Brain microvascular endothelial cell (primary cell): ENCODE data around the gene MOB3A.

Experiments used
- DNase-seq: peaks from one replicate; pipeline ENCODE4 v3.0.0-alpha.2; 2020
- H3K27ac ChIP-seq: fragments of 250-450 bp; sonication (Bioruptor Pico); 2 replicates; pipeline ENCODE4 v1.5.1; 2020; ENCODE audit warnings: mild to moderate bottlenecking, moderate library complexity
- H3K27me3 ChIP-seq: fragments of 250-450 bp; sonication (Bioruptor Pico); replicated peaks from 2 replicates; pipeline ENCODE4 v1.5.1; 2020; ENCODE audit warnings: mild to moderate bottlenecking
- H3K36me3 ChIP-seq: fragments of 250-450 bp; sonication (Bioruptor Pico); replicated peaks from 2 replicates; pipeline ENCODE4 v1.5.1; 2020; ENCODE audit warnings: mild to moderate bottlenecking
- H3K4me3 ChIP-seq: 2 replicates; pipeline ENCODE4 v1.5.1; 2011; ENCODE audit warnings: low read depth, mild to moderate bottlenecking, control low read depth, low read length, moderate library complexity
- CTCF ChIP-seq: IDR thresholded peaks from 2 replicates; pipeline ENCODE4 v1.5.1; 2011; ENCODE audit warnings: low read depth, mild to moderate bottlenecking, moderate library complexity, low read length, control low read depth, inconsistent platforms; ENCODE audit errors: missing control alignments
- in situ Hi-C: cut with HindIII; loops from 2 replicates; pipeline ENCODE4 v1.10.0; 2017; ENCODE audit warnings: low sequenced_read_pairs, low pct_ligation_motif_present

The MOB3A gene

GRCh38 chr19:2096034-2096479, at the start of gene MOB3A:
TSS of gene MOB3A (minus strand) at chr19:2096326. CDS start at chr19:2078560, 17,766 bp downstream.
- Histone ChIP-seq H3K4me3 (peak within 1 kb of the TSS; percentile 74), H3K27ac (peak within 1 kb of the TSS; percentile 87), H3K36me3 (peaks cover 16% of the 10 kb centered on the region), H3K27me3 (no peaks in the 10 kb centered on the region)
- peak; percentile 63 for TF ChIP-seq CTCF
- DNase-seq = peak; percentile 79
- in situ Hi-C loops = no loop called here

- Histone ChIP-seq H3K4me3 (no peak overlapping the region), H3K27ac (no peak overlapping the region), H3K36me3 (peaks cover 7% of the 10 kb centered on the region), H3K27me3 (no peaks in the 10 kb centered on the region)
- DNase-seq = no peak
- in situ Hi-C loops = no loop called here
- TF ChIP-seq CTCF = no peak
Measured at GRCh38 chr19:2145831-2146241, 49.7 kb upstream of the MOB3A start.

GRCh38 chr19:2144190-2144589, 48.1 kb upstream of the MOB3A start:
- H3K27ac ChIP-seq = no peak overlapping the region
- in situ Hi-C loops = no loop called here
- no peak overlapping the region for H3K4me3 ChIP-seq
- no peaks in the 10 kb centered on the region for H3K27me3 ChIP-seq
- no peak for DNase-seq
- no peak for TF ChIP-seq CTCF
- H3K36me3 ChIP-seq = peaks cover 13% of the 10 kb centered on the region

GRCh38 chr19:2142173-2142829, 46.2 kb upstream of the MOB3A start:
- no peak for TF ChIP-seq CTCF
- H3K36me3 ChIP-seq = peaks cover 27% of the 10 kb centered on the region
- no peak for DNase-seq
- in situ Hi-C loops = no loop called here
- H3K4me3 ChIP-seq = no peak overlapping the region
- no peaks in the 10 kb centered on the region for H3K27me3 ChIP-seq
- H3K27ac ChIP-seq = no peak overlapping the region

GRCh38 chr19:2140138-2140569, 44.0 kb upstream of the MOB3A start:
- TF ChIP-seq CTCF = no peak
- in situ Hi-C loops = no loop called here
- Histone ChIP-seq H3K36me3 (peaks cover 38% of the 10 kb centered on the region), H3K27ac (no peak overlapping the region), H3K4me3 (no peak overlapping the region), H3K27me3 (no peaks in the 10 kb centered on the region)
- DNase-seq = no peak
